HG02798 (cell line): Measurements from ENCODE around the gene CSNK1G1.
"Not testable (repeated sequence)": the region's sequence is repeated elsewhere in the genome, so short reads cannot be mapped to it uniquely, and the experiment has no call there.

Experiments
- ATAC-seq: cut with Tn5 transposase; IDR thresholded peaks from one replicate; pipeline ENCODE4 v1.9.1; 2021; ENCODE audit warnings: mild to moderate bottlenecking; ENCODE audit not compliant: unreplicated experiment, poor library complexity

CSNK1G1 gene

GRCh38 chr15:64144565-64145281 lies 211.2 kb downstream of the CSNK1G1 start:
- peak; percentile 64 for ATAC-seq

- no peak for ATAC-seq
These were observed 211.8 kb downstream of the CSNK1G1 start for GRCh38 chr15:64144192-64144564.

- no peak for ATAC-seq
These were observed 212.7 kb downstream of the CSNK1G1 start for GRCh38 chr15:64143276-64143675.

- ATAC-seq: no peak
These were observed 214.0 kb downstream of the CSNK1G1 start for GRCh38 chr15:64141798-64142512.

- no peak for ATAC-seq
These were observed 217.5 kb downstream of the CSNK1G1 start for GRCh38 chr15:64138331-64138941.

- ATAC-seq: peak; percentile 40
These were observed 218.6 kb downstream of the CSNK1G1 start for GRCh38 chr15:64137226-64137833.

- no peak for ATAC-seq
These were observed 219.6 kb downstream of the CSNK1G1 start for GRCh38 chr15:64136347-64136746.

- no peak for ATAC-seq
These were observed 221.6 kb downstream of the CSNK1G1 start for GRCh38 chr15:64134345-64134829.

- no peak for ATAC-seq
These were observed 222.2 kb downstream of the CSNK1G1 start for GRCh38 chr15:64133623-64134344.

- no peak for ATAC-seq
These were observed 223.8 kb downstream of the CSNK1G1 start for GRCh38 chr15:64132217-64132616.

GRCh38 chr15:64131547-64131946 lies 224.4 kb downstream of the CSNK1G1 start:
- ATAC-seq: no peak

GRCh38 chr15:64130159-64130558 lies 225.8 kb downstream of the CSNK1G1 start:
- ATAC-seq: no peak

GRCh38 chr15:64127521-64128270 lies 228.3 kb downstream of the CSNK1G1 start:
- ATAC-seq: no peak

GRCh38 chr15:64125978-64126377 lies 230.0 kb downstream of the CSNK1G1 start:
- ATAC-seq: no peak

GRCh38 chr15:64122936-64123351 lies 233.0 kb downstream of the CSNK1G1 start:
- ATAC-seq: no peak

- ATAC-seq: no peak
These were observed 233.5 kb downstream of the CSNK1G1 start for GRCh38 chr15:64122444-64122843.

GRCh38 chr15:64121614-64122013 lies 234.4 kb downstream of the CSNK1G1 start:
- no peak for ATAC-seq

GRCh38 chr15:64120322-64120721 lies 235.7 kb downstream of the CSNK1G1 start:
- not testable (repeated sequence) for ATAC-seq

- ATAC-seq: no peak
These were observed 238.1 kb downstream of the CSNK1G1 start for GRCh38 chr15:64117759-64118487.
